CD4-positive, CD25-positive, alpha-beta regulatory T cell (primary cell): ENCODE data around the gene INPP4A. TPM values are rescaled to one million over a fixed set of nuclear protein-coding genes. Genes with fewer than 3 reads are reported as not detected.

ENCODE experiments used
- ATAC-seq, 2 donors: fragments of 150-1000 bp; cut with Tn5 transposase; one replicate each; pipeline ENCODE4 v1.10.0; 2021; ENCODE audit warnings: low read depth in 2 of 2, moderate number of reproducible peaks in 2 of 2, moderate library complexity in 1 of 2
- DNase-seq, 3 donors: peaks; one replicate each; pipeline versions ENCODE4 v3.0.0 to v3.0.0-alpha.2; 2012 to 2022; ENCODE audit warnings: mixed read lengths in 1 of 3
- H3K27ac ChIP-seq: one replicate; pipeline ENCODE4 v1.7.0; 2013; ENCODE audit warnings: mild to moderate bottlenecking, low read length; ENCODE audit not compliant: insufficient read depth, poor library complexity, severe bottlenecking
- H3K27me3 ChIP-seq: one replicate; pipeline ENCODE4 v1.7.0; 2013; ENCODE audit warnings: low read length; ENCODE audit not compliant: control insufficient read depth, insufficient read depth
- H3K36me3 ChIP-seq: one replicate; pipeline ENCODE4 v1.7.0; 2013; ENCODE audit warnings: mild to moderate bottlenecking, low read length, moderate library complexity; ENCODE audit not compliant: control insufficient read depth, insufficient read depth
- H3K4me1 ChIP-seq: 2 replicates; pipeline ENCODE4 v1.7.0; 2013; ENCODE audit warnings: mild to moderate bottlenecking, low read length; ENCODE audit not compliant: insufficient read depth, control insufficient read depth, poor library complexity, severe bottlenecking
- H3K4me3 ChIP-seq: one replicate; pipeline ENCODE4 v1.7.0; 2013; ENCODE audit warnings: low read depth, mild to moderate bottlenecking, low read length, moderate library complexity
- H3K9me3 ChIP-seq, 2 experiments: 1 replicate in 1 of 2; 2 replicates in 1 of 2; pipeline ENCODE4 v1.7.0; 2013; ENCODE audit warnings: low read length in 2 of 2, mild to moderate bottlenecking in 1 of 2, moderate library complexity in 1 of 2; ENCODE audit not compliant: control insufficient read depth in 2 of 2
- H3K27ac Mint-ChIP-seq, 3 donors: one replicate each; pipeline ENCODE4 v1.8.0; 2020 to 2022; ENCODE audit warnings: mild to moderate bottlenecking in 3 of 3, mixed read lengths in 3 of 3, moderate library complexity in 2 of 3
- H3K27me3 Mint-ChIP-seq: one replicate; pipeline ENCODE4 v1.8.0; 2022; ENCODE audit warnings: mild to moderate bottlenecking, mixed read lengths
- H3K36me3 Mint-ChIP-seq: one replicate; pipeline ENCODE4 v1.8.0; 2020; ENCODE audit warnings: mixed read lengths
- H3K4me1 Mint-ChIP-seq, 4 donors: one replicate each; pipeline ENCODE4 v1.8.0; 2020 to 2022; ENCODE audit warnings: mixed read lengths in 4 of 4, mild to moderate bottlenecking in 1 of 4
- H3K4me3 Mint-ChIP-seq, 4 donors: one replicate each; pipeline ENCODE4 v1.8.0; 2020 to 2022; ENCODE audit warnings: mild to moderate bottlenecking in 4 of 4, mixed read lengths in 4 of 4, moderate library complexity in 3 of 4
- H3K9me3 Mint-ChIP-seq, 7 donors: one replicate each; pipeline ENCODE4 v1.8.0; 2020 to 2022; ENCODE audit warnings: mixed read lengths in 7 of 7, mild to moderate bottlenecking in 3 of 7, moderate library complexity in 2 of 7
- polyA plus RNA-seq, 4 donors: library from polyadenylated mRNA; unstranded; fragments of 300-500 nt; fragmentation: Illumina TruSeq; gene quantifications; one replicate each; pipeline ENCODE4 v1.2.3, GENCODE V29; 2021
- total RNA-seq: library from RNA; stranded (reverse); gene quantifications from one replicate; pipeline ENCODE4 v1.2.3, GENCODE V29; 2022

Gene INPP4A
- total and polyA plus RNA-seq, 5 donors from 2014 or later, result 27.9 to 106 (median 31.5) TPM

DNA sequence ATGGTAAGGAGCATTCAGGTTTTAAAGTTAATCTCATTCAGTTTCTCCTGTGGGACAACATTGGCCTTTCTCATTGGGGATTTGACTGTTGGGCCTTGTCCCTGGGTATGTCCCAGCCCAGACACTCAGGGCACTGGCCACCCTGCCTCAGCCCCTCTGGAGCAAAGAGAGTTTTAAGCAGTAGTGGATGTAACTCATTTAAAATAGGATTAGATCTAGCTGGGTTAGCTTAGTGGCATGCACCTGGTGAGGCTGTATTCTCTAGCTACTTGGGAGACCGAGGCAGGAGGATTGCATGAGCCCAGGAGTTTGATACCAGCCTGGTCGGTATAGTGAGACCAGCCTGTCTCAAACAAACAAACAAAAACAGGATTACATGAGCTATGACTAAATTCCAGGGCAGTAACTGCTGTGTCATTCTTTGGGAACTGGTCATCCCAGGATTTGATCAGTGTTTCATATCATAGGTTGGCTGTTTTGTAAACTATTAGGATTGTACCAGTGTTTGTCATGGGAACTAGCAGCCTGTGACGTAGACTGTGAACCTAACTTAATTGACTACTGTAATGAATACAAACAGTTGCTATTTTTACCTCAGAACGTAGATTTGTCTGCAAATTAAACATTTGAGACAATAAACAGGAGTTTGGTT, 12.5 kb downstream of the INPP4A start:
- DNase-seq, result no peak
- H3K4me3 Mint-ChIP-seq, result peak overlapping the region in 1 of 4 donors; percentile 45
- peaks cover 99% of the 10 kb centered on the region for H3K4me1 ChIP-seq

DNA sequence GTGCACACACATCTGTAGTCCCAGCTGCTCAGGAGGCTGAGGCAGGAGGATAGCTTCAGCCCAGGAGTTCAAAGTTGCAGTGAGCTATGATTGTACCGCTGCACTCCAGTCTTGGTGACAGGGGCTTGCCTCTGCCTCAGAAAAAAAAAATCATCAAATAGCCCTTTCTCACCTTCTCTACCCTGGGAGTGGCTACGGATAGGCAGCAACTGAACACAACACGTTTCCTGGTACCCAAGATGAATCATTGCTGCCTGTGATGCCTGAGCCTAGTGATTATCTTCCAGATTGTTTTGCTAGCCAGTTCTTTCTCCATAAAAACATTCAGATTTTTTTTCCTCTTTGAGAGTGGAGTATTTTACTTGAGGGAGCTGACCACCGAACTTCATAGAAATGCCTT, 13.5 kb downstream of the INPP4A start:
- H3K4me1 Mint-ChIP-seq, result peaks cover 19 to 93% (median 76%) of the 10 kb centered on the region in 4 donors
- peak overlapping the region; percentile 12 to 75 (median 63) for H3K4me3 Mint-ChIP-seq
- peaks cover 0 to 2% (median 0%) of the 10 kb centered on the region in 7 donors for H3K9me3 Mint-ChIP-seq
- peak in 1 of 3 donors; percentile 73 for DNase-seq
- H3K27me3 Mint-ChIP-seq, result no peaks in the 10 kb centered on the region
- H3K4me3 ChIP-seq, result peak overlapping the region; percentile 9
- H3K27ac Mint-ChIP-seq, result peak overlapping the region; percentile 91 to 95 (median 95)
- peaks cover 25% of the 10 kb centered on the region for H3K36me3 Mint-ChIP-seq
- peak overlapping the region; percentile 88 for H3K27ac ChIP-seq
- no peaks in the 10 kb centered on the region for H3K9me3 ChIP-seq
- H3K36me3 ChIP-seq, result peaks cover 7% of the 10 kb centered on the region
- peak; percentile 46 to 59 for ATAC-seq
- H3K27me3 ChIP-seq, result no peaks in the 10 kb centered on the region
- peaks cover 99% of the 10 kb centered on the region for H3K4me1 ChIP-seq

More for the DNA sequence above, 12.5 kb downstream of the INPP4A start:
- no peak for ATAC-seq
- Mint-ChIP-seq H3K27me3 (no peaks in the 10 kb centered on the region), H3K4me1 (peaks cover 24 to 97% (median 81%) of the 10 kb centered on the region in 4 donors), H3K9me3 (peaks cover 0 to 2% (median 0%) of the 10 kb centered on the region in 7 donors), H3K36me3 (peaks cover 25% of the 10 kb centered on the region), H3K27ac (peak overlapping the region; percentile 63 to 93 (median 88))
- Histone ChIP-seq H3K9me3 (no peaks in the 10 kb centered on the region), H3K36me3 (peaks cover 11% of the 10 kb centered on the region), H3K27ac (peak overlapping the region; percentile 88), H3K27me3 (no peaks in the 10 kb centered on the region), H3K4me3 (no peak overlapping the region)

DNA sequence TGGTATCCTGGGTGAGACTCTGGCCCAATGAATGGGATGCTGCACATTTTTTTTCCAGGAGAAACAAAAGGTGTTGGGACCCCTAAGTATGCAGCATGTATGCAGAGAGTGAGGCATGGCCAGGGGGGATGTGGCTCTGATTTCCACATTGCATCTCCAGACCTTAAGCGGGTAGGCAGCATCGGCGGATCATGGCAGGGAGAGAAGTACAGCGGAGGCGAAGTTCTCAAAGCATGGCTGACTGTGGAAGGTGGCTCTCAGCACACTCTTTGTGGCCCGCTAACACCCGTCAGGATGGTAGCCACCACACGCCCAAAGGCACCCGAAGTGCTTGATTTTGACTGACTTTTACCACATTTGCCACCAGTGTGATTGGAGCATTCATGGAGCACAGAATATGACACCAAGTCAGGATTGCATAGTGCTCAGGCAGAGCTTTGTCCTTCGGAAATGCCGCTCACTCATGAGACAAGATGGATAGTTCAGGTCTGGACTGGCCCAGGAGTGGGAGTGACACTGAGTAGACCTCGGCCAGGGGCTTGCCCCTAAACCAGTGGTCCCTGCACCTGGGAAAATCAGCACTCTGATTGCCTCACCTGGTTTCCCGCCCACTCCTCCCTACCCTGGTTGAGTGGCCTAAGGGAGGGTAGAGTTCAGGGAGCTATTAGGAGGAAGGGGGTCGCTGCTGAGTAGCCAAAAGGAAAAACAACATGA, 14.2 kb downstream of the INPP4A start:
- Mint-ChIP-seq H3K9me3 (peaks cover 0 to 2% (median 0%) of the 10 kb centered on the region in 7 donors), H3K4me3 (peak overlapping the region; percentile 45 to 75 (median 66)), H3K4me1 (peaks cover 20 to 93% (median 76%) of the 10 kb centered on the region in 4 donors), H3K36me3 (peaks cover 25% of the 10 kb centered on the region), H3K27me3 (no peaks in the 10 kb centered on the region), H3K27ac (peak overlapping the region; percentile 91 to 95 (median 95))
- Histone ChIP-seq H3K4me1 (peaks cover 99% of the 10 kb centered on the region), H3K9me3 (no peaks in the 10 kb centered on the region), H3K27me3 (no peaks in the 10 kb centered on the region), H3K27ac (peak overlapping the region; percentile 88), H3K36me3 (peaks cover 7% of the 10 kb centered on the region), H3K4me3 (peak overlapping the region; percentile 16)
- ATAC-seq, result no peak
- no peak for DNase-seq

DNA sequence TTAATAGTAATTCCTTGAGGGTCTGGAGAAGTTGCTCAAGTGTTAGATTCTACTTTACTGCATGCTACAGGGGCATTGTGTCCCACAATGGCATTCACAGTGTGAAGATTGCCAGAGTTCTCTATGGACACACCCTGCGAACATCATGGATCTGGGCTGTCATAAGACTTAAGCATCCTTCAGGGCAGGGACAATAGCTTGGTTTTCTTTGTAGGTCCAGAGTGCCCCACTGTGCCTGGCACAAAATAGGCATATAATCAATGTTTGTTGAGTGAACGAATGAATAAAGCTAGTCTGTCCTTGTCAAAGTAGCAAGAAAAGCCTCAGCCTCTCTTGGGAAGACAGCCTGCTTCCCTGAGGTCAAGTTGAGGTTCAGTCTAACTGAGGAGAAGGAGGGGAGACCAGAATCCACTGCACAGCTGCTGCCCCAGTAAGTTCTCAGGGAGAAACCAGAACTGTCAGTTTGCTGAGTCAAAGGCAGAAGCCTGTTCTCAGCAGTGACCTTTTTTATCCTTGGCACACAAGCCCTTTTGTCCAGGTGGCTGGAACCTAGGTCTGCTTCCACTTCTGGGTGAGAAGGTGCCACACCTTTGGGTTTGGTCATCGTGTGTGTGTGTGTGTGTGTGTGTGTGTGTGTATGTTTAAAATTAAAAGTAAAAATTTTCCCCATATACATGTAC, 15.0 kb downstream of the INPP4A start:
- peak in 1 of 3 donors; percentile 47 for DNase-seq

DNA sequence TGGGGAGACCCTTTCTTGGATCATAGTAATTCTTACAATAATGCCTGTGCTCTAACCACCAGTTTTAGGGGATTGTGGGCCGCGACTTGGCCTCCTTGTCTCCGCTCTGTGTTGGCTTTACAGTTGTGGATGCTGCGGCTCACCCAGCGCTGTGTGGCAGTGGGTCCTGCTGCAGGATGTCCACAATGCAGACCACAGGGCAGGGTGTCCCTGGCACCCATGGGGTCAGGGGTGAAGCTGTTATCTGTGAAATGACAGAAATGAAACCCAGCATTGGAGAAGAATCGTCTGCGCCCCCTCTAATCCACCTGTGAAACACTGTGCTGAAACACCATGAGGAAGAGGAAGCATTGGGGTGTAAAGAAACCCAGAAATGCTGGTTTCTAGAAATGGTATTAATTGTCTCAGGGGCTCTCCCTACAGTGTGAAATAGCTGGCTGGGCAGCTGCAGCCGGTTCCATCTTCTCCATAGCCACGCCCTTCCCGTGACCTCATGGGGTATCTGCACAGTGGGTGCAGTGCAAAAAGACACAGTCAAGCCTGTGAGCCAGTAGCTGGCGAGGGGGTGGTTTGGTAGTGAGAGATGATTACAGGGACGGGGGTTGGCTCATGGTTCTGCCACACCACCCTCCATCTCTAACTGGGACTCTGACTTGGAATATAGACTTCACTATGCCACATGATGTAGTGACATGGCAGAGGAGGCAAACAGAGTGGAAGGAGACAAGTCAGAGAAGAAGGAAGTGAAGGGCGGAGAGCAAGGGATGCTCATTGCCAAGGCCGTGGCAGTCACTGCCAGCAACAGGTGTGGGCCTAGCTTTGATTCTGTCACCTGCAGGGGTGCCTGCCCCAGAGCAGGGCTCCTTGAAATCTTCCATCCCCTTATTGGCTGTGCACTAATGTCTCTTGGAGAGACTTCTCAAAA, 16.2 kb downstream of the INPP4A start:
- Mint-ChIP-seq H3K27me3 (no peaks in the 10 kb centered on the region), H3K27ac (peak overlapping the region; percentile 91 to 100 (median 98)), H3K4me1 (peaks cover 31 to 93% (median 77%) of the 10 kb centered on the region in 4 donors), H3K9me3 (peaks cover 0 to 2% (median 0%) of the 10 kb centered on the region in 7 donors), H3K36me3 (peaks cover 18% of the 10 kb centered on the region), H3K4me3 (peak overlapping the region; percentile 38 to 84 (median 79))
- Histone ChIP-seq H3K27ac (peak overlapping the region; percentile 88), H3K27me3 (no peaks in the 10 kb centered on the region), H3K4me1 (peaks cover 99% of the 10 kb centered on the region), H3K36me3 (peaks cover 7% of the 10 kb centered on the region), H3K4me3 (peak overlapping the region; percentile 42), H3K9me3 (no peaks in the 10 kb centered on the region)
- ATAC-seq (peak; percentile 49 to 58), DNase-seq (peak; percentile 63 to 81 (median 70))

More for the DNA sequence above, 15.0 kb downstream of the INPP4A start:
- Mint-ChIP-seq H3K27ac (peak overlapping the region; percentile 91 to 100 (median 98)), H3K4me3 (peak overlapping the region; percentile 62 to 84 (median 76)), H3K27me3 (no peaks in the 10 kb centered on the region), H3K4me1 (peaks cover 24 to 93% (median 77%) of the 10 kb centered on the region in 4 donors), H3K36me3 (peaks cover 25% of the 10 kb centered on the region), H3K9me3 (peaks cover 0 to 2% (median 0%) of the 10 kb centered on the region in 7 donors)
- H3K4me3 ChIP-seq, result no peak overlapping the region
- ATAC-seq, result no peak
- peak overlapping the region; percentile 88 for H3K27ac ChIP-seq
- H3K9me3 ChIP-seq, result no peaks in the 10 kb centered on the region
- H3K4me1 ChIP-seq, result peaks cover 99% of the 10 kb centered on the region
- no peaks in the 10 kb centered on the region for H3K27me3 ChIP-seq
- H3K36me3 ChIP-seq, result peaks cover 7% of the 10 kb centered on the region

DNA sequence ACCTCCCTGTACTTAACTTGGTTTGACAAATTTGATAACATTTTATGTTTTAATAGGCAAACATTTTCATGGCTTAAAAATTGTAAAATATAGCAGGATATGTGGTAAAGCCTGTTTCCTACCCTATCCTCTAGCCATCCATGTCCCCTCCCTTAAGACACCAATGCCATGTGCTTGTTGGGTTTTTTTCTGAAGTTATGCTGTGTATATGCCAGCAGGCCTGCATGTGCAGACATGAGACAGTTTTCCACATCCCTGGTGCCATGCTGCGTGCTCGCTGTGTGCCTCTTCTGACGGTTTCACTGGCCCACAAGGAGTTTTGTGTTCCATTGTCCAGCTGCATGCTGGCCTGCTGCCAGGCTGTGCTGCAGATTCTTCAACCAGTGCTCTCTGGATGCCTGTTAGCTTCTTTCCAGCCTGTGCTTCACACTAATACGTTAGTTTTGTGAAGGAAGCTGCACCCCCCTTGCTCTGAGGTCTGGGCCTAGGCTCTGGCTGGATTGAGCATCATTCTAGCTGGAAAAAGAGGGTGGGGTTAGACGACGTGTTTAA, 16.9 kb downstream of the INPP4A start:
- ATAC-seq, result no peak
- Mint-ChIP-seq H3K4me3 (peak overlapping the region in 3 of 4 donors; percentile 76 to 84 (median 82)), H3K27me3 (no peaks in the 10 kb centered on the region), H3K9me3 (peaks cover 0 to 2% (median 0%) of the 10 kb centered on the region in 7 donors), H3K36me3 (peaks cover 14% of the 10 kb centered on the region), H3K4me1 (peaks cover 35 to 96% (median 78%) of the 10 kb centered on the region in 4 donors), H3K27ac (peak overlapping the region; percentile 83 to 98 (median 91))
- H3K36me3 ChIP-seq, result peaks cover 3% of the 10 kb centered on the region
- peak overlapping the region; percentile 42 for H3K4me3 ChIP-seq
- DNase-seq, result no peak
- no peaks in the 10 kb centered on the region for H3K9me3 ChIP-seq
- no peaks in the 10 kb centered on the region for H3K27me3 ChIP-seq
- H3K4me1 ChIP-seq, result peaks cover 100% of the 10 kb centered on the region
- peak overlapping the region; percentile 88 for H3K27ac ChIP-seq
